SW480 (cell line): ENCODE results near the gene CEBPE.

Experiments used
- DNase-seq: peaks from one replicate; pipeline ENCODE4 v3.0.0-alpha.2; 2016; ENCODE audit warnings: low spot score

The CEBPE gene

GRCh38 chr14:23118506-23119362 lies at the start of gene CEBPE:
CEBPE (minus strand) TSS chr14:23119255; CDS start chr14:23119091, 164 bp downstream.
- DNase-seq, result no peak

- DNase-seq, result no peak
Measured at GRCh38 chr14:23168246-23168645, 49.2 kb upstream of the CEBPE start.

GRCh38 chr14:23167116-23167847 lies 48.2 kb upstream of the CEBPE start:
- DNase-seq, result peak; percentile 66

GRCh38 chr14:23164949-23165348 lies 45.9 kb upstream of the CEBPE start:
- no peak for DNase-seq

- no peak for DNase-seq
Measured at GRCh38 chr14:23164250-23164649, 45.2 kb upstream of the CEBPE start.

- DNase-seq, result no peak
Measured at GRCh38 chr14:23163830-23164229, 44.8 kb upstream of the CEBPE start.

- no peak for DNase-seq
Measured at GRCh38 chr14:23162800-23163199, 43.7 kb upstream of the CEBPE start.

- DNase-seq, result no peak
Measured at GRCh38 chr14:23162005-23162404, 43.0 kb upstream of the CEBPE start.

- DNase-seq, result peak; percentile 36
Measured at GRCh38 chr14:23160924-23161522, 42.0 kb upstream of the CEBPE start.

GRCh38 chr14:23159532-23159931 lies 40.5 kb upstream of the CEBPE start:
- no peak for DNase-seq

GRCh38 chr14:23158779-23159178 lies 39.7 kb upstream of the CEBPE start:
- no peak for DNase-seq

- DNase-seq, result peak; percentile 91
Measured at GRCh38 chr14:23154964-23155587, 36.0 kb upstream of the CEBPE start.

GRCh38 chr14:23153851-23154796 lies 35.1 kb upstream of the CEBPE start:
- DNase-seq, result peak; percentile 91

GRCh38 chr14:23151342-23151741 lies 32.3 kb upstream of the CEBPE start:
- DNase-seq, result no peak

GRCh38 chr14:23149745-23150144 lies 30.7 kb upstream of the CEBPE start:
- DNase-seq, result no peak

- no peak for DNase-seq
Measured at GRCh38 chr14:23148591-23149249, 29.7 kb upstream of the CEBPE start.

GRCh38 chr14:23147676-23148075 lies 28.6 kb upstream of the CEBPE start:
- DNase-seq, result no peak

- DNase-seq, result no peak
Measured at GRCh38 chr14:23146980-23147379, 27.9 kb upstream of the CEBPE start.

GRCh38 chr14:23146351-23146910 lies 27.4 kb upstream of the CEBPE start:
- DNase-seq, result no peak

- no peak for DNase-seq
Measured at GRCh38 chr14:23145794-23146350, 26.8 kb upstream of the CEBPE start.
